ENCODE measurements around the gene LSM7. TPM values are rescaled to one million over a fixed set of nuclear protein-coding genes. Genes with fewer than 3 reads are reported as not detected.

LSM7 gene
- total and polyA plus RNA-seq, 11 donors: 33.8 to 213 (median 47.7) TPM

GRCh38 chr19:2363419-2363818 lies 35.0 kb upstream of the LSM7 start:
- TF ChIP-seq POLR2A (IDR thresholded peaks at IDR 0.05): no peak
- no peak for TF ChIP-seq CTCF (IDR thresholded peaks at IDR 0.05)
- DNase-seq (no peak), ATAC-seq (no peak)
- no peaks in the 10 kb centered on the region for H3K36me3 ChIP-seq
- intact Hi-C loops (cut with DNase I): no loop called here
- H3K9me3 ChIP-seq: no peaks in the 10 kb centered on the region
- H3K27me3 ChIP-seq: peaks cover 8 to 49% (median 33%) of the 10 kb centered on the region in 9 donors
- 76 to 79% (median 77%) methylated on average over 17 of the region's 17 CpGs for WGBS, 4 donors
- no peak overlapping the region for H3K27ac ChIP-seq
- H3K4me3 ChIP-seq: no peak overlapping the region
- peaks cover 0 to 4% (median 0%) of the 10 kb centered on the region in 12 donors for H3K4me1 ChIP-seq

- TF ChIP-seq POLR2A (IDR thresholded peaks at IDR 0.05) (no peak), CTCF (IDR thresholded peaks at IDR 0.05) (no peak)
- ATAC-seq (no peak), DNase-seq (no peak)
- Histone ChIP-seq H3K9me3 (no peaks in the 10 kb centered on the region), H3K4me1 (peaks cover 0 to 4% (median 0%) of the 10 kb centered on the region in 12 donors), H3K36me3 (no peaks in the 10 kb centered on the region), H3K27me3 (peaks cover 8 to 49% (median 33%) of the 10 kb centered on the region in 9 donors), H3K4me3 (no peak overlapping the region), H3K27ac (no peak overlapping the region)
- 77 to 83% (median 81%) methylated on average over 14 to 15 of the region's 15 CpGs for WGBS, 4 donors
- intact Hi-C loops (cut with DNase I): no loop called here
These were observed 34.5 kb upstream of the LSM7 start for GRCh38 chr19:2362970-2363300.

- no peaks in the 10 kb centered on the region for H3K9me3 ChIP-seq
- peaks cover 8 to 49% (median 33%) of the 10 kb centered on the region in 9 donors for H3K27me3 ChIP-seq
- no peak overlapping the region for H3K27ac ChIP-seq
- peaks cover 0 to 4% (median 0%) of the 10 kb centered on the region in 12 donors for H3K4me1 ChIP-seq
- no peak for TF ChIP-seq CTCF (IDR thresholded peaks at IDR 0.05)
- no peak overlapping the region for H3K4me3 ChIP-seq
- intact Hi-C loops (cut with DNase I): no loop called here
- ATAC-seq: no peak
- 92 to 94% (median 93%) methylated on average over 11 of the region's 11 CpGs for WGBS, 4 donors
- no peaks in the 10 kb centered on the region for H3K36me3 ChIP-seq
- DNase-seq: no peak
These were observed 33.9 kb upstream of the LSM7 start for GRCh38 chr19:2362046-2362969.

- Histone ChIP-seq H3K4me3 (no peak overlapping the region), H3K9me3 (no peaks in the 10 kb centered on the region), H3K36me3 (no peaks in the 10 kb centered on the region), H3K4me1 (peaks cover 0 to 4% (median 0%) of the 10 kb centered on the region in 12 donors), H3K27ac (no peak overlapping the region), H3K27me3 (peaks cover 8 to 49% (median 33%) of the 10 kb centered on the region in 9 donors)
- ATAC-seq: no peak
- intact Hi-C loops (cut with DNase I): no loop called here
- WGBS, 4 donors: 27 to 37% (median 33%) methylated on average over 18 to 24 of the region's 24 CpGs
- no peak for DNase-seq
- TF ChIP-seq POLR2A (IDR thresholded peaks at IDR 0.05): no peak
- no peak for TF ChIP-seq CTCF (IDR thresholded peaks at IDR 0.05)
These were observed 33.1 kb upstream of the LSM7 start for GRCh38 chr19:2361246-2362045.
